Stimulated activated CD4-positive, alpha-beta T cell treated with anti-CD3 and anti-CD28 coated beads, Interleukin-1b, Interleukin-23, amount 100 ng/mL, for 48 hours (primary cell): Measurements from ENCODE around the gene ARPP21.

Source experiments
- DNase-seq: peaks from one replicate; pipeline ENCODE4 v3.0.0-alpha.2; 2020

ARPP21 gene

DNA sequence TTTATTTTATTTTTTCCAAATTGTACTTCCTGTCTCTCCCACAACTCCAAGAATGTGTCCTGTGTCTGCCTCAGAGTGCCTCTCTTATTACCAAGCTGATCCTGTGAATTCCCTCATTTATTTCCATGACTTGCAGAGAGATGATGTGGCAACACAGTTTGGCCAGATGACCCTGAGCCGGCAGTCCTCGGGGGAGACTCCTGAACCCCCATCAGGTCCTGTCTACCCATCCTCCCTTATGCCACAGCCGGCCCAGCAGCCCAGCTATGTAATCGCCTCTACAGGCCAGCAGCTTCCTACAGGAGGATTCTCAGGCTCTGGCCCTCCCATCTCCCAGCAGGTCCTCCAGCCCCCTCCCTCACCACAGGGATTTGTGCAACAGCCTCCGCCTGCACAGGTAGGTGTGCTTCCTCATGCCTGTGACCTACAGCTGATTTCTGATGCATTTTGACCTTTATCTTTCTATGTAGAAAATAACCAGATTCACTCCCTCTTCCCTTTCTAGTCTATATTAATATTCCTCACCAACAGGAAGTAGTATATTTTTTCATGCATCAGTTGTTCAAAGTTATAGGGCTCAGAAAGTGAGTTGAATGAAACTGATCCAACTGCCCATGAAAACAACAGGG, 100.0 kb downstream of the ARPP21 start:
- DNase-seq: no peak

DNA sequence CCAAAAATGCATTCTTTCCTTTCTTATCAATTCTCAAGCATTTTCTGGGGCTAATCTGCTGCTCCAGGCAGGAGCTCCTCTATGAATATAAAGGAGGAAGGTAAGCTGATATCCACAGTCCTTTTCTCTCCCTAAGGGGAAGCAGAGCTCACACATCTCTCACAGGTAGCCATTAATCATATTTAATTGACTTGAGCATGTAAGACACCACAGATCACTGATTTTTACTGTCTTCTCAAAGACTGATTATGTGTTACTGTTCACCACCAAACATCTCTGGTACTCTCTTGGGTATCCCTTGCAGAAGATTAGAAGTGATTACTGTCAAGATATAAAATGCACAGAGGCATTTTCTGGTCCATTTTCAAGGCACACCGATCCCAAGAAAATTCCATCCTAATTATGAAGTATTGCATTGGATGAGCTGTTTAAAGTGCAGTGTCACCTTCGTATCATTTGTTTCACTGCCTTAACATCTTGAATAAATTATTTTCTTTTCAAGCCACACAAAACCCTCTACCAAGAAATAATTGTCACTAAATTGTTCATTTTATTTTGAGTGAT, 100.7 kb downstream of the ARPP21 start:
- DNase-seq: no peak

DNA sequence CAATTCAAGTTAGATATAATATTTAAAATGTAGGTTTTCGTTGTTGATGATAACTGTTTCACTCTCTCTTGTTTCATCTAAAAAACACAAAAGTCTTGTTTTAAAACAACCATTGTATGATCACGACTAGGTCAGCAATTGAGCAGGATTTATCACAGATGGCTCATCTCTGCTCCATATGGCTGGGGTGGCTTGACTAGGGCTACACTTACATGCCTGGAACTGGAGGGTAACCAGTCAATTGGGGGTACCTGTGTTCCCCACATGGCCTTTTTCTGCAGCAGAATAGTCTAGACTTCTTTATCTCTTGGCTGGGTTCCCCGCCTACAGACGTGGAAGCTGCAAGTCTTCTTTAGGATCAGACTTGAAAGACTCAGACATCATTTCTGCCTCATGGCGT, 103.9 kb downstream of the ARPP21 start:
- no peak for DNase-seq

DNA sequence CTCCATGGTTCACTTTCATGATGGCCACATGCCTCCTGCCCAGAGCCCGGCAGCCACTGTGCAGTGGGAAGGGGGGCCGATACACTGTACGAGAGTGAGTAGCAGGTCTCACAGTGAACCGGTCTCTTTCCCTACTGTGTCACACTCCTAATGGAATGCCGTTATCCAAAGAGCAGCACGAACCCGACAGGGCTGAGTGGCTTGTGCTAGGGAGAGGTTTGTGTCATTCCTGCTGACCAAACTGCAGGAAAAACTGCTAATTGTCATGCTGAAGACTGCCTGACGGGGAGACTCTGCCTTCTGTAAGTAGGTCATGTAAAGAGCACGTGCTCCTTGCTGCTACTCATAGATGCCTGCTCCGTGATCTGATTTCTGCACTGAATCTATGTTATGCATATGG, 105.1 kb downstream of the ARPP21 start:
- DNase-seq: no peak

DNA sequence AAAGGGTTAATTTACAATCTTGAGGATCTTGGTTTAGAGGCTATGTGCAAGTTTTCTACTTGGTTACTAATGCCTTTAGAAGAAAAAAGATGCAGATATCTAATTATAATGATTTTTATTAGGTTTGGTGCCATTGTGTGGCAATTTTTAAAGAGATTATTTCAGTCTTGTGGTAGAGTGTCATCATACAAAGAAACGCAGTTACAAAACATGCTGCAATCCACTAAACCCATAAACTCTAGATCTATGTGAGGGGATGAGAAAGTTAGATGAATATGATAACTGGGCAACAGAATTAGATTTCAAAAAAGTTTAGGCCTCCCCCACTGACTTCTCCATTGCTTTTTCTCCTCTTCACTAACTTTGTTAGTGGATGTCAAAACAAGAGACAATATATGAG, 106.0 kb downstream of the ARPP21 start:
- no peak for DNase-seq

DNA sequence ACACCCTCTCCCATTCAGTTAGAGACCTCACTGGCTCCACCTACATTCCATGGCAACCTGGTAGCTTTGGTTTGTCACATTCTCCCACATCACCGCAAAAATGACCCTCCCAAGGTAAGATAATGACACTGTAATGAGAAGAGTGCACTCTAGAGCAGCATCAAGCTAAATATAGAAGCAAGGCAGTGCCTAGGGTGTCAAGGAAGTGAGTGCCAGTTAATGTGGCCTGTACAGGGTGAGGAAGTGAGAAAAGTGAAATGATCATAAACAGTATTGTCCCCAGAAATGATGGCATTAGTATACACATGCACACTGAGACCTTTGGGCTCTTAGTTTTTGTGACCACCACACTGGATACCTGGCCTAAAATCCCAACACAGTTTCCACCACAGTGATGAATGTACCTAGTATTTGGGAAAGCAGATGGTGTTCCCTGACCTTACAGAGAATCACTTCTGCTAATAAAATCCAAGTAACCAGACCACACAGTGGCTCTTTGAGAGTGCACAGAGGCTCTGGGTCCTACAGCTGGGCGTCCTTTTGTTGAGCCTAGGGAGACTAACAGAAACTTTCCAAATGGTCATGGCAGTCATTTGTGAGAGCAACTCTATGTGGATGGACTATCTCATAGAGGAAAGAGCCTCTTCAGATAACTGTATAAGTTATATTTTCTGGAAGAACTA, 106.6 kb downstream of the ARPP21 start:
- no peak for DNase-seq

DNA sequence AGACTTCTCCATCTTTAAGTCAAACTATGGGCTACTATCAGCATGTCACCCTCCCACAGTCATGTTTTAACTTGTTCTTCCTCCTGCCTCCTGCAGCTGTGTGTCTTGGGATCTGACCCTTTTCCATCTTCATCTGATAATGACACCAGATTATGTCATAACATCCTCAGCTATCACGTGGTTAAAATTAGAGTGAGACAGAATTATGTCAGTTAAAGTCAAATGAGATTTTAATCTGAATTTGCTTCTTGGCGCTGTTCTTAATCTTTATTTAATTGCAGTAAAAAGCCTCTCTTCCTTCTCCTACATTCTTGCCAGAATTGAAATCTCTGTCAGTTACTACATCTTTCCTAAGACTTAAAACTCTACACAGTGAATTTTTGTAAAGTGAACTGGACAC, 107.2 kb downstream of the ARPP21 start:
- DNase-seq: no peak

DNA sequence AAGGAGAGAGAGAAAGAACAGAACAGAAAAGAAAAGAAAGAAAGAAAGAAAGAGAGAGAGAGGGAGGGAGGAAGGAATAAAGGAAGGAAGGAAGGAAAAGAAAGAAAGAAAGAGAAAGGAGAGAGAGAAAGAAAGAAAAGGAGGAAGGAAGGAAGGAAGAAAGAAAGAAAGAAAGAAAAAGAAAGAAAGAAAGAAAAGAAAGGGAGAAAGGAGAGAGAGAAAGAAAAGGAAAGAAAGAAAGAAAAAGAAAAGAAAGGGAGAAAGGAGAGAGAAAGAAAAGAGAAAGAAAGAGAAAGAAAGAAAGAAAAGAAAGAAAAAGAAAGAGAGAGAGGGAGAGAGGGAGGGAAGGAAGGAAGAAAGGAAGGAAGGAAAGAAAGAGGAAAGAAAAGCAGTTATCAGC, 108.8 kb downstream of the ARPP21 start:
- DNase-seq: no peak

DNA sequence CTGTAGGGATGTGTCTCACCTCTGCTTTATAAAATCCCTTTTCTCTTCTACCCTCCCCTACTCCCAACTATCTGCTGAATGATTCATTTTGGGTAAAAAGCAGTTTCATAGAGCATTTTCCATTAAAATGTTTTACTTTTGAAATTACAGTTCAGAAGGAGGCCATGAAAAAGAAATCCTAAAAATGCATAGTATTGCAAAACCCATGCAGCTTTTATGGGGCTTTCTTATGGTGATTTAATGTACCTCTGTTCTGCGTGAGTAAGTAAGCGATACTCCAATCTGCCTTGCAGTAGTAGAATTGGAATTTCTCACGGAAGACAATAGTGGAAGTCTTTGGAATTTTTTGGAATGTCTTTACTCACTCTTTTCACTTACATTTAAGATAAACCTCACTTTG, 111.9 kb downstream of the ARPP21 start:
- DNase-seq: no peak

DNA sequence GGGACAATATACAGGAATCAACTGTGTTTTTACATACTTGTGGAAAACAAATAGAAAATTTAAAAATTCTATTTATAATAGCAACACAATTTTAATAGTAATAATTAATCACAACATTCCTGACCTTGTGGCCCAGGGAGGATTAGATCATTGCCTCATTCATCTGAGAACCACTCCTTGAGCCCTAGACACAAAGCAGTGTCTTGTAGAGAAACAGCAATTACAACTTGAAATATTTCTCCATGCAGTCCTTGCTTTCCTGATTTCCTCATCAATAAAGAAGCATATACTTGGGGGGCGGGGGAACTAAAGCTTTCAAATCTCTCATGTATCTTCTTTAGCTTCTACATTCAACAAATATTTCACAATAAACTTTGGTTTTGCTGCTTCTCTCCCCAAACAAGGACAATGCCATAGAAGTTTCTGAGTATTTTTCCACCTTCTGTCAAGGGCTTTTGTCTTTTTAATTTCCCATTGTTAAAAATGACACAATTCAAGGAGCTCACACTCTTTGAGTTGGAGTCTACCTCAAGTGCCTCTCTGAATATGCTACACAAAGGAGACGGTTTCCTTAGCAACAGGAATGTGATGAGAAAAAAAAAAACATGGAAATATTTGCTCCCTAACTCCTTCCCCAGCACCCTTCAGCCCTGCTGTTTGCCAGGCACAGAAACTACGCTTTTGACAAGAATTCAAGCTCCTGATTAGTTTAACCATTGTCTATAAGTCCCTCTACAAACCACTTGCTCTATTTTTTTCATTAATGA, 118.8 kb downstream of the ARPP21 start:
- DNase-seq: no peak

DNA sequence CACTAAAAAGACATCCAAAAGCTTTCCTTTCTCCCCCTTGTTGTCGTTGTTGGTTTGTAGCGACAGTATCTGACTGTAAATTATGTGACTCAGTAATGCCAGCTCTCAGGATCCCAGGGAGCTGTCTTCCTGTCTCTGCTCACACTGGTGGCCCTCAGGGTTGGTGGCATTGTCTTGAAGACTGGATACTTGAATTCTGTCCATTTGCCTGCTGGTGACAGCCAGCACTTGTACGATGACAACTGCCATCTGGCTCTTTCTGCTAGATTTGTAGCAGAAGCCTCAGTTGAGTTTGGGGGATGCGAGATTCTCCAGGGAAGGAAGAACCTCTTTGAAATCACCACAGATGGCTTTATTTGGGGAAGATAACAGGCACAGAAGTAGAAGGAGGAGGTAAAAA, 120.8 kb downstream of the ARPP21 start:
- DNase-seq: no peak

DNA sequence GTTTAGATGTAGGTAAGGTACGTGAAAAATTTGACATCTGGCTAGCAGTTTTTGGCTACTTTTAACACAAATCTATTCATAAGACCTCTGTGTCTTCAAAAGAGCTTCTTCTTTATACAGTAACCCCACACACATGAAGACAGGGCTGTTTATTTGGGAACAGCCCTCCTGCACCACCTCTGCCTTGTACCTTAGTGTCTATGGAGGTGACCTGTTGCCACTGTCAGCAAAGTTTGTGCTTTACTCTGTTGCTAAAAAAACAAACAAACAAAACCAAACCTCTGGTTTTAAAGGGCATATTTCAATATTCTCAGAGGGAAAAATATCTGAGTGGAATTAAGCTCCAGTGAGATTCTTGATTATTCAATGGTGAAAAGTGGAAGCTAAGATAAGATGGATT, 122.0 kb downstream of the ARPP21 start:
- DNase-seq: no peak

DNA sequence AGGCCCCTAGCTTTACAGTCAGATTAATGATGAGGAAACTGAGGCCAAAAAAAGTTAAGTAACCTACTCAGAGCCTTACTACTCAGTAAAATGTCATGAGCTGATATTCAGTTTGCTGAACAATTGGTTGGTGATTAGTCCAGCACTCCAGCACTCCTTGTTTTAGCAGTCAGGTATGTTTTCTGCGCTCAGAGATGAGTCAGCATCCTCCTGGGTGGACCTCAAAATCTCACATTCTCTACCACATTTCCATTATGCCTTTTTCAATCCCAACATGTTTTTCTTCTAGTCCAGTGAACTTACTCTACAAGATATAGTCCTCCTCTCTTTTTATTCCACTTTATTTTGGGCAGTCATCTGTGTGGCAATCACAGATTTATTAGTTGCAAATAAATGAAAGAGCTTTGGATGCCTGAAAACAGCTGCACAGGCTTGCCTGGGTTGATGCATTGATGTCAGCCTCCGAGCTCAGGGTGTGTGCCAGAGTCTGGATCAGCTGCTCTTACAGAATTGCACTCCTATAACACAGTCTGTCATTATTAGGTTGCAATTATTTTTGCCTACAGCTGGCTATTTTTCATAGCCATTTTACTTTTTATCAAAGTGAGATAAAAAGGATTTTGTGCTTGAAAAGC, 133.2 kb downstream of the ARPP21 start:
- no peak for DNase-seq

DNA sequence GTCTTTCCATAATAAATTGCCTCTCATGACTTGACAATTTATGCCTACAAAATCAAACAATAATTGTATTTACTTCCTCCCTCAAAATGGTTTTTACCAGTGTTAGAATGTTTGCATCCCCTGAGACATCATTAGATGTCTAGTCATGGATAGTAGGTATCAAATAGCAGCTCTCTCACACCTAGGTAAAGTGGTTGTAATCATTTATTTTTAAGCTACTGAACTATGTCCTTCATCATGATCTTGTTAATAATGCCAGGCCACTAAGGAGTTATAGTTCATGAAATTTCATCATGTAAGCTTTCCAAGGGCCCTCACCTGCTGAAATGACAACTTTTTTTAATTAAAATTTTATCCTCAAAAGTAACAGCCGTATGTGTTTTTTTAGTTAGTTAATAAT, 134.1 kb downstream of the ARPP21 start:
- DNase-seq: no peak

DNA sequence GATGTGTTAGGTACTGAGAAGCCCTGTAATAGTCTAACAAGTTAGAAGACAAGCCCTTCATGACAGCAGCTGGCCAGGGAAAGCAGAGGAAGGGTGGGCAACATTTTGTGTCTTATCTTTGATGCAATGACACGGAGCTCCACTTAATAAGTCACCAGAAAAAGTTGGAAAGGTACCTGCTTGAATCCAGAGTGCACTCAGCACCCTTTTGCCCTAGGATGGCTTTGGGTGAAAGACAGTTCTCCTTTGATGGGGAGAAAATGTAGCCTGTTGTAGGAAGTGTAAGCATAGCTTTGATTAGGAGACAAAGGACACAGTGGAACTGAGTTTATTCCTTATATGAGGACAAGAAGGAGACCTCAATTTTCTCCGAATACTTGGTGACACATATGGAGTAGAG, 137.0 kb downstream of the ARPP21 start:
- no peak for DNase-seq

DNA sequence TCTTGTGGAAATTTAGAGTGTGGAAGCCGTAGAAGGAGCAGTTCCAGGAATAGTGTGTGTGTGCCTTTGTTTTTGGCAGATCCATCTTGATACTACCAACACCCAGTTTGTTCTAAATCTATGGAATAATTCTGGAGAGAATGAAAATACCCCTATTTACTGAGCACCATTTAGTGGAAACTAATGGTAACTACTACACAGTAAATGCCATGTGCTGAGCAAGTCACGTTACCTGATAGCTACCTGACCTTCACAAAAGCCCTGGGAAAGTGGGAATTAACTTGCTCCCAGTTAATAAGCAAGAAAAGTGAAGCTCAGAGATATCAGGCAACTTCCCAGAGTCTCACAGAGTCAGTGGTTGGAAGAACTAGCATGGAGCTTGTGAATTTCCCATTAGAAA, 137.7 kb downstream of the ARPP21 start:
- no peak for DNase-seq

DNA sequence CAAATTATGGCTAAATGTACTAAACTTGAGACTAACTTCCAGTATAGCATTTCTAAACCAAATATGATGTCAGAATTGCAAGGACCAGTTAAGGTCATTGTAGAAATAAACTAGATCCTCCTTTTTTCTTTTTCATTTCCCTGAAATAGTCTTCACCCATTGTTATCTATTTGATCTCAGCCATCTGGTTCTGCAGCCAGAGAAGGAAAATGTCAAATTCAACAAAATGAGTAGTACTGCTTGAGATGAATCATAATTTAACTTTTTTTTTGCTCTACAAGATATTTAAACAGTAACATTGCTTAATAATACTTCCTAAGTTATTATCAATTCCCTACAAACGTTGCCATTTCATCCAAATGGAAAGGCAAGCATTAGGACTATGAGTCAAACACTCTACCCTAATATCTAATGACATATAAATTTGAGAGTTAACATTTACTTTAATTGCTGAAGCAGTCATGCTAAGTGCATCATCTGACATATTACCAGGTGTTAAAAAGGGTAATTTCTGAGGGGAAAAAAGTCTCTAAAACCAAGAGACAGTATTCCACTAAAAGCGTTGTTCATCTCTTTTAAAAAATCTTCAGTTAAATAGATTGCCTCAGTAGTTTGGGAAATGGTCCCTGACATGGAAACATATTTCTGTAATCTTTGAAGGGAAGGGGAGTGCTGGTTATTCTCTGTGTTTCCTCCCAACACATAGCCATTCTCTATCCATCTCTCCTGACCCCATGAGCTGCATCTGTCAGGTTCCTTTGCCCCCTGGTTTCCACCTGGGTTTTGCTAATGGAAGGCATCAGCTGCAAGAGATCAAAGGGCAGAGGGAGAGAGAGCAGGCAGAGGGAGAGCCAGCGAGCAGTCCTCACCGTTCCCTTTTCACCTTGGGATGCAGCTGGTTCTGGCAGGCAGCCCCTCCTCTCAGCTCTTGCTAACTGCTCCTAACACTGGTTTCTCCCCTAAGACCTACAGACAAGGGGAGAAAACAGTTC, 138.5 kb downstream of the ARPP21 start:
- DNase-seq: no peak

DNA sequence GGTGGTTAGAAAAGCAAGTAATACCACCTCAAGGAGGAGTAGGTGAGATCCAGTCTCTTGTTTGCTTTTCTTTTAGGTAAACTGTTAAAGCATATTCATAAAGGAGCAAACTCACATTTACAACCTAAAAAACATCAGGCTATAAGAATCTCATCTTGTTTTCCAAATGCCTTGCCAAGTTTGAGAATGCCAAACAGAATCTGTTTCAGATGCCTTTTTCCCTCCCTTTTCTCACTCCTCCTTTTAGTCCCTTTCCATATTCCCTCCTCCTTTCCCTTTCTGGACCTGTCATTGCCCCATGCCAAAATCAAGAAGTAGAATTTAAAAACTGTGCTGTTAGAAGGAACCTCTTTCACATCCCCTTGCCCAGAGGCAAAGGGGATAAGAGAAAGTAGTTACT, 140.3 kb downstream of the ARPP21 start:
- DNase-seq: no peak

DNA sequence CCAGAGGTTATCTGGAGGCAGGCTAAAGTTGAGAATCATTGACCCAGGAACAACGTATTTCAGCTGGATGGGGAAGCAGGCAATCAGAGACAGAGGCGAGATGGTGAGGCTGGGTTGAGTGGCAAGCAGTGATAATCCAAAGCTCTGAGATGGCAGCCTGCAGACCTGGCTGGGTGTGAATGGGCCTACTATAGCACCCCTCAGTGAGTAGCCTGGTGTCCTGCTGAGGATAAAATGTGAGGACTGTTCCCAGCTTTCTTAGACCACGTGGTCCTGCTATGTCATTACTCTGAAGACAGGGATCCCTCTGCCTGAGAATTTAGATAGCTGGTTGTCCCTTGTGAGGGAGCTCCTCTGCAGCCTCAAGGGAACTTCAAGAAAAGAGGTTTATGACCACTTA, 141.5 kb downstream of the ARPP21 start:
- DNase-seq: no peak

DNA sequence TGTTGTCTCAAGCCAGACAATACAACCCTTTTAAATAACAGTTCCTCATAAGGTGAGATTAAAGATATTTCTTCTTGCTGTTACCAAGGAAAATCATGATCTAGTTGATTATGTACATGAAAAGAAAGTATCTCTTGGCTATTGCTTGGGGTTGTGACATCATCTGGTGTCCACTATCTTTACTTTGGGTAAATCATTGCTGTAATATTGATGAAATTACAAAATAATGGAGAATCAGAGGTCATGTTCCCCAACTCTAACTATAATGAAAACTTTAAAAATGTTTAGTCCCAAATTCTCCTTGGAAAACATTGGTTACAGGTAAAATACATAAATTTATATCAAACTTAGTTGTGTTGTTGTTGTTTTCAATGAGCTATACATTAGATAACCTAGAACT, 142.2 kb downstream of the ARPP21 start:
- DNase-seq: no peak

DNA sequence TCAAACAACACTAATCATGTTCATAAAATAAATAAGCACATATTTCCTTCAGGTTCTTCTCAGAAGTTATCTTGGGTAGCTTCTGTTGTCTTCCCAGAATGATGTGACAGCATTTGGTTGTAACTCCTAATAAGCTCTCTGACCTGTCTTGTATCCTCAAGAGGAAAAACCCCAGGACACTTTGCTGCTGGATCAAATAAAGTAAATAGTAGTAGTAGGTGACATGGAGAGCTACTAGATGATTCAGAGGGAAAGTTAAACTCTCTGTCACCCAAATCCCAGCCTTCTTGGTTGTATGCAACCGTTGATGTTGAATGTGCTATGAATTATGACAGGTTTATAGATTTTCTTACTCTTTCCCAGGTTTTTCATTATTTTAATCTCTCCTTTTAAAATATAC, 143.0 kb downstream of the ARPP21 start:
- DNase-seq: no peak

DNA sequence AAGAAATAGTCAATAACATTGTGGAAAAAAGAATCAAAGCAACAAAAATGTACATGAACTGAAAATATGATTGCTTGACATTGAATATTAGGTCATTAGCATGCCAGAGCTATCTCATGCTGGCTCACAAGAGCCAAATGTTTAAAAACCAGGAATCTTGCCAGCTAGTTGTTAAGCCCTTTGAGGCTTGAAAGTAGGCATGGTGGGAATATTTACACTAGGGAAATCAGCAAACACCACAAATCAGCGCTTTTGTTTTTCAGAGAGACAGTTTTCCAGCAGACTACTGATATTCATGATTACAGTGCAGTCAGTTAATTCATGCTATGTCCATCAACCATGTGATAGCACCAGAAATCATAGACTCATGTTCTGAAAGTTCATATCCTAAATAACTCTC, 144.8 kb downstream of the ARPP21 start:
- no peak for DNase-seq
